Astrocyte (in vitro differentiated cells and primary cell): ENCODE results near the gene DMKN.
A peak's percentile ranks its signal among the peaks of the same experiment; 100 is the strongest.

Source experiments
- CTCF ChIP-seq: IDR thresholded peaks from 2 replicates; pipeline ENCODE4 v1.5.1; 2011; ENCODE audit warnings: low read depth, mild to moderate bottlenecking, inconsistent platforms, low read length, moderate library complexity; ENCODE audit not compliant: insufficient read depth
- EZH2 ChIP-seq: IDR thresholded peaks from 2 replicates; pipeline ENCODE4 v1.6.1; 2012; ENCODE audit warnings: mild to moderate bottlenecking, low read length, inconsistent platforms; ENCODE audit not compliant: insufficient read depth

DNA sequence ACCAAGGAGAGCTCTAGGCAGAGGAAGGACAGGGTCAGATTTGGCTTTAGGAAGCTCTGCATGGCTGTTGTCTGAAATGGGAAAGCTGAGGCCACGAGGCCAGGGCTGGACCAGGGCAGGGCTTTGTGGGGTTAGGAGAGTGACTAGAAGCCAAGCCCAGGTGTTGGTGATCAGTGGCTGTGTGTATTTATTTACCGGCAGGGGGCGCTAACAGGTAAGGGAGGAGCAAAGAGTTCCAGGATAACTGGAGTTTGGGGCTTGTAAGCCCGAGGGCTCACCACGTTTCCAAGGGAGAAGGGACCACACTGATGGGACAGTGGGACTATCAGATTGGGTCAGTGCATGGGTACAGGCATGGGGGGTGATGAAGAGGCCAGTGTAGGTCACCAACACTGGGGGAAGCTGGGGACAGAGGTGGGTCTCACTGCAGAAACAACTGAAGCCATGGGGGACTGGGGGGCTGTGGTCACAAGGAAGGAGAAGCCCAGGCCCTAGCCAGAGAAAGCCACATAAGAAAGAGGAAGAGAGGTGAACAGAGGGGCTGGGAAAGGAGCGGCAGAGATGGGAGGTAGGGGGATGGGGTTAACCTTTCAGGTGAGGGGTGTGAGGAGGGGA, 35.8 kb upstream of the DMKN start:
- TF ChIP-seq CTCF, result peak; percentile 67
- TF ChIP-seq EZH2, result no peak
